GM13977 (cell line): ENCODE data around the gene MAPK8IP3.

ENCODE experiments used
- DNase-seq: peaks from one replicate; pipeline ENCODE4 v3.0.0; 2012; ENCODE audit warnings: low spot score
- in situ Hi-C: fragments of 300-500 bp; cut with MboI; formaldehyde crosslinking; loops from one replicate; pipeline ENCODE4 v1.12.0; 2022; ENCODE audit warnings: low sequenced_read_pairs, low pct_unique_long_range_greater_than_20kb, mixed read lengths, inconsistent platforms; ENCODE audit not compliant: unreplicated experiment
- TF ChIP-seq, protein P1 (sequence below): IDR thresholded peaks from 2 replicates; pipeline ENCODE4 v1.5.1; 2012; ENCODE audit warnings: mild to moderate bottlenecking, control low read depth; ENCODE audit not compliant: insufficient read depth; ENCODE audit errors: extremely low read depth, missing control alignments

MAPK8IP3 gene

DNA sequence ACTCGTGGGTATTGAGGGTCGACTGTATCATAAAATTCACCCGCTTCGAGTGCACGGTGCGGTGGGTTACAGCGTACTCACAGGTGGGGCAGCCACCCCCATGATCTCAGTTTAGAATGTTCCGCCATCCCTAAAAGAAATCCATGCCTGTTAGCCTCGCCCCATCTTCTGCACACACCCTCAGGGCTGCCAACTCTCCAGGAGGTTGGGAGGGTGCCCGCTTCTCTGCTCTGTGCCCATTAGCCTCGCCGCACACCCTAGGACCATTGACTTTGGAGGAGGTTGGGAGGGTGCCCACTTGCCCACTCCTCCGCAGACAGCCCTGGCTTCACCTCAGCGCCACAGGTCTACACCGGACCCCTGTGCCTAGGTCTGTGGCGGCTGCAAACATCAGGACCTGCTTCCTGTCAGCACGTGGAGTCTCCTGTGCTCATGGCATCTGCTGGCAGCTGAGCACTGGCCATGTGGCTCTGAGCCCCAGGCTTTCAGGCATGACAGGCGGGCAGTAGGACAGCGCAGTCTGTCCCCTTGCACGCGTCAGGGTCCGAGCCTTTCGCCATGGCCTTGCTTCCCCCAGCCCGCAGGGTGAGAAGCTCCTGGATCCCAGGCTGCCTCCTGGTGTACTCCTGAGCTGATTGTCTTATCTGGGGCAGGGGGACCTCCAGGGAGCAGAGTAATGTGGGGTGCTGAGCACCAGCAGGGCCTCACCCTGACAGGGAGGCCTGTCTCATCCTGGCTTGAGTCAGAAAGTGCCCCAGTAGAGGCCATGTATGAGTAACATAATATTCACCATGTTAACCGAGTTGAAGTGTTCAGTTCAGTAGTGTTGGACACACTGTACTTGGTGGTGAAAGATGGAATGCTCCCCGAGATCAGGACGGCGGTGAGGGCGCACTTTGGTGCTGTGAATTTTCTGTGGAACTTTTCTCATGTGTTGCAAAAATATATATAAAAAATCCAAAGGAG lies 43.4 kb downstream of the MAPK8IP3 start:
- TF ChIP-seq, protein P1, sequence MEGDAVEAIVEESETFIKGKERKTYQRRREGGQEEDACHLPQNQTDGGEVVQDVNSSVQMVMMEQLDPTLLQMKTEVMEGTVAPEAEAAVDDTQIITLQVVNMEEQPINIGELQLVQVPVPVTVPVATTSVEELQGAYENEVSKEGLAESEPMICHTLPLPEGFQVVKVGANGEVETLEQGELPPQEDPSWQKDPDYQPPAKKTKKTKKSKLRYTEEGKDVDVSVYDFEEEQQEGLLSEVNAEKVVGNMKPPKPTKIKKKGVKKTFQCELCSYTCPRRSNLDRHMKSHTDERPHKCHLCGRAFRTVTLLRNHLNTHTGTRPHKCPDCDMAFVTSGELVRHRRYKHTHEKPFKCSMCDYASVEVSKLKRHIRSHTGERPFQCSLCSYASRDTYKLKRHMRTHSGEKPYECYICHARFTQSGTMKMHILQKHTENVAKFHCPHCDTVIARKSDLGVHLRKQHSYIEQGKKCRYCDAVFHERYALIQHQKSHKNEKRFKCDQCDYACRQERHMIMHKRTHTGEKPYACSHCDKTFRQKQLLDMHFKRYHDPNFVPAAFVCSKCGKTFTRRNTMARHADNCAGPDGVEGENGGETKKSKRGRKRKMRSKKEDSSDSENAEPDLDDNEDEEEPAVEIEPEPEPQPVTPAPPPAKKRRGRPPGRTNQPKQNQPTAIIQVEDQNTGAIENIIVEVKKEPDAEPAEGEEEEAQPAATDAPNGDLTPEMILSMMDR = no peak
- DNase-seq = no peak

GRCh38 chr16:1751946-1752345 lies 46.0 kb downstream of the MAPK8IP3 start:
- TF ChIP-seq, protein P1 = no peak
- DNase-seq = no peak
- in situ Hi-C loops = no loop called here

More for the DNA sequence above, 43.4 kb downstream of the MAPK8IP3 start:
- in situ Hi-C loops = no loop called here

GRCh38 chr16:1752853-1753252 lies 46.9 kb downstream of the MAPK8IP3 start:
- TF ChIP-seq, protein P1 = no peak
- DNase-seq = no peak
- in situ Hi-C loops = no loop called here

- DNase-seq = no peak
- in situ Hi-C loops = no loop called here
- TF ChIP-seq, protein P1 = no peak
Observed at GRCh38 chr16:1754204-1754603, 48.2 kb downstream of the MAPK8IP3 start.

- DNase-seq = no peak
- in situ Hi-C loops = no loop called here
- TF ChIP-seq, protein P1 = no peak
Observed at GRCh38 chr16:1757714-1758461, 51.9 kb downstream of the MAPK8IP3 start.

GRCh38 chr16:1758923-1759322 lies 52.9 kb downstream of the MAPK8IP3 start:
- TF ChIP-seq, protein P1 = no peak
- in situ Hi-C loops = no loop called here
- DNase-seq = no peak
